ENCODE data around the gene ABCF3.

The ABCF3 gene

DNA sequence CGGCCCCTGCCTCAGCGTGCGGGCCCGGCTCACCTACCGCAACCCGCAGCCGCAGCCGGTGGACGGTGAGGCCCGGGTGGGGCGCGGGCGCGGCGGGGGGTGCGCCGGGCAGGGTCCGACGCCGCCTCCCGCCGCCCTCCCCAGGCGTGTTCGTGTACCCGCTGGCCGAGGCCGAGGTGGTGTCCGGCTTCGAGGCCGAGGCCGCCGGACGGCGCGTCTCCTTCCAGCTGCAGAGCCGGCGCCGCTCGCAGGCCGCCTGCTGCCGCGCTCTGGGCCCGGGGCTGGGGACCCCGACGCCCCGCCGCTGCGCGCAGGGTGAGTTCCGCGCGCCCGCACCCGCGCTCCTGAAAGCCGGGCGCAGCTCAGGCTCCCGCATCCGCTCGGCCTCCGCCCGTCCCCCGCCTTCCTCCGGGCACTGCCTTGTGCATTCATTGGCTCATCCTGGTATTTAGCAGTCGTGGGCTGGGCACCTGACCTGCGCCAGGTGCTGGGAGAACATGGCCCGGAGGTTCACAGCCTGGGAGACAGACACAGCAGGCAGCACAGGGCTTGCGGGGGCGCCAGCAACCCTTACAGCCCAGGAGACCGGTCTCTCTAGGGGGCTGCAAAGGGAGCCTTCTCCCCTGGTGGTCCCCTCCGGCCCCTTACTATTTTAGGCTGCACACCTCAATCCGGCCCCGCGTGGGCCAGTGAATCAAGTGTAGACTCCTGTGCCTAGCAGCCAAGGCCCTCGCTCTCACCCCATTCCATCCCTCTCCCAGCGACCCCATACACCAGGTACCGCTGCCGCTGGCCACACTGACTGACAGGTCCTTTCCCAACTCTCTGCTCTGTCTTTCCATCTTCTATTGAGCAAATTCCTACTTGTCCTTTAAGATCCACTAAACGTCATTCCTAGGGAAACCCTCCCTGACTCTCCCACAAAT, 44.9 kb downstream of the ABCF3 start:
- DNase-seq (ENCODE audit: low spot score) = no peak

DNA sequence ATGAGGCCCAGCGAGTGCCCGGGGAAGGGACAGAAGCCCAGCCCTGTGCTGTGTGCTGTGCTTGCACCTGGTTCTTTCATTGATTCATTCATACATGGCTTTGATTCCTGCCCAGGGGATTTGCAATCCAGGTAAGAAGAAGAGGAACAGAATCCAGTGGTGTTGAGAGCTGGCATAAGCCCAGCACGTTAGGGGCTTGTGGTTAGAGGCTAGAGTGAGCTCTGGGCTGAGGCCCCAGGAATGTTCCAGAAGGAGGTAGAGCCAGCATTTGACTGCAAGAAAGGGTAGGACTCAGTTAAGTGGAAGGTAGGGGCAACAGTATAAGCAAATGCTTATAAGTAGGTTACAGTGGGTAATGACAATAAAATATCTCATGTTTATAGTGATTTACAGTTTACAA, 45.7 kb downstream of the ABCF3 start:
- FAIRE-seq = no peak
- no peak for DNase-seq (ENCODE audit: low spot score)

More for the DNA sequence above, 44.9 kb downstream of the ABCF3 start:
- no peak for FAIRE-seq

DNA sequence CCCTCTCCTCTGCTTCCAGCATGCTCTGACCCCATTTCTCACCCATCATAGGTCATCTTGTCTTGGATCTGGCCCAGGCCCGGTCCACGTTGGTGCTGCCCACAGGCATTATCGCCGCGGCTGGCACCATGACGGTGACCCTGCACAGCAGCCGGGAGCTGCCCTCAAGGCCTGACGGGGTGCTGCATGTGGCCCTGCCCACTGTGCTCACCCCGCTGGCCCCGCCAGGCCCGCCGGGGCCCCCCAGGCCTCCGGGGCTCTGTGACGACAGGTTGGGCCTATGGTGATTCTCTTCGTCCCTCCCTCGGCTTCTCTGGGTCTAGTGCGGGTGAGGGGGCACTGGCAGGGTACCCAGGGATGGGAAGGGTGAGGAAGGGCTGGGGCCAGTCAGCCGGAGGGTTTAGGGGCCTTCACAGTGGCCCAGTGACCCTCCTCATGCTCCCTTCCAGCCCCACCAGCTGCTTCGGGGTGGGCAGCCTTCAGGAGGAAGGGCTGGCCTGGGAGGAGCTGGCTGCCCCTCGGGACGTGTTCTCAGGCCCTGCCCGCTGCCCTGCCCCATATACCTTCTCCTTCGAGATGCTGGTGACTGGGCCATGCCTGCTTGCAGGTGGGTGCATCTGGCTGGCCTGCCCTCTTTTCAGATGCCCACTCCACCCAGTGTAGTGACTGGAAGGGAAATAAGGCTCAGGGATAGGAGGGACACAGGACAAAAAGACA, 47.3 kb downstream of the ABCF3 start:
- no peak for DNase-seq (ENCODE audit: low spot score)
- FAIRE-seq = no peak

DNA sequence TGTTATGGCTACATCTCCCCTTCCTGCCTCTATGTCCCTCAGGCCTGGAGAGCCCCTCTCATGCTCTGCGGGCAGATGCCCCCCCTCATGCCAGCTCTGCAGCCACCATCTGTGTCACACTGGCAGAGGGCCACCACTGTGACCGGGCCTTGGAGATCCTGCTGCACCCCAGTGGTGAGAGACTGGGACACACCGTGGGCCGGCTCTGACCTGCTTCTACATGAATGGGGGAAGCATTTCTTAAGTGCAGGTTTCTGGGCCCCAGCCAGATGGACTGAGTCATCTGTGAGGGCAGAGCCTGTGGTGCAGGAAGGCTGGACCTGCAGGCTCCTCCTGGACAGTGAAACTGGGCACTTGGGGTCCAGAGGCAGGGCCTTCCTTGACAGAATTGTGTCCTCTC, 48.2 kb downstream of the ABCF3 start:
- DNase-seq (ENCODE audit: low spot score) = peak; percentile 88
- FAIRE-seq = no peak

DNA sequence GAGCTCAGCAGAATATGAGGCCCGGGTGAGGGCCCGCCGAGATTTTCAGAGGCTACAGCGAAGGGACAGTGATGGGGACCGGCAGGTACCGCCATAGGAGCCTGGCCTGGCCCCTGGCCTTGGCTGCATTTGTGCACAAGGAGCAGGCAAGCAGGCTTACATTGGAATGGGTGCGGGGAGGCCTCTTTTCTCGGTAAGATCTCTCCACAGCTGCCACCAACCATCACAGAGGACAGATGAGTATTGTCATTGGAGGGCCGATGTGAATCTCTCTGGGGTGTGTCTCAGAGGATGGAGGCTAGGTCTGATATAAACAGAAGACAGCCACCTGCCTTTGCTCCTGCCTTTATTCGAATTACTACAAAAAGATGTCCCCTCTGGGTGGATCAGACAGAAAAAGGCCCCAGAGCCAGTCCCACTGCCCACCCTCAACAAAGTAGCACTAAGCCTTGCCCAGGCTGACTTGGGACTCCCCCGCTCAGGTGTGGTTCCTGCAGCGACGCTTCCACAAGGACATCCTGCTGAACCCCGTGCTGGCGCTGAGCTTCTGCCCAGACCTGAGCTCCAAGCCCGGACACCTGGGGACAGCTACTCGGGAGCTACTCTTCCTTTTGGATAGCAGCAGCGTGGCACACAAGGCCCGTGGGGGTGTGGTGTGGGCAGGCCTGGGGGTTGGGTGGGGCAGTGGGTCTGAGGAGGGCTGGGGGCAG, 48.8 kb downstream of the ABCF3 start:
- no peak for FAIRE-seq

DNA sequence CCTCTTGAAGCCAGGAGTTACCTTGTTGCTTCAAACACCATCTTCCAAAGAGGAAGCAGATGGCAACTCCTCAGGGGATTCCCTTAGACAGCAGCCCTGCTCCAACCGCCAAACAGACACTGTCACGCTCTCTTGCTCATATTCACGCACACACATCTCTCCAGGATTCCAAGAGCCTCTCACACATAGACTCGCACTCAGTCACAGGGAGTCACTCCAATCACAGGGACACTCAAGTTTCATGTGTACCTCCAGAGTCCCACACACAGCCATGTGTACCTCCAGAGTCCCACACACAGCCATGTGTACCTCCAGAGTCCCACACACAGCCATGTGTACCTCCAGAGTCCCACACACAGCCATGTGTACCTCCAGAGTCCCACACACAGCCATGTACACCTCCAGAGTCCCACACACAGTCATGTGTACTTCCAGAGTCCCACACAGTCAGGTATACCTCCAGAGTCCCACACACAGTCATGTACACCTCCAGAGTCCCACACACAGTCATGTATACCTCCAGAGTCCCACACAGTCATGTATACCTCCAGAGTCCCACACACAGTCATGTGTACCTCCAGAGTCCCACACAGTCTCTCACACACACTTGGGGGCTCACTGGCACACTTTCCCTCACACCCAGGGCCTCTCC, 49.5 kb downstream of the ABCF3 start:
- DNase-seq (ENCODE audit: low spot score) = no peak
- no peak for FAIRE-seq

More for the DNA sequence above, 48.8 kb downstream of the ABCF3 start:
- no peak for DNase-seq (ENCODE audit: low spot score)

DNA sequence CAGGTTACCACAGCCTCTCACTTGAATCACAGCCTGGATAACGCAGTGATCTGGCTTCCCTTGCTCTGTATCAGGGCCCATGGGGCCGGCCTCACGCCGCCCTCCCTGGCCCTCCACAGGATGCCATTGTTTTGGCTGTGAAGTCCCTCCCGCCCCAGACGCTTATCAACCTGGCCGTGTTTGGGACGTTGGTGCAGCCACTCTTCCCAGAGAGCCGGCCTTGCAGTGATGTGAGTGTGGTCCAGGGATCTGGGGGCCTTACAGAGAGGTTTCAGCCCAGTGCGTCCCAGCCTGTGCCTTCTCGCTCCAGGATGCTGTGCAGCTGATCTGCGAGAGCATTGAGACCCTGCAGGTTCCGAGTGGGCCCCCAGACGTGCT, 50.0 kb downstream of the ABCF3 start:
- DNase-seq (ENCODE audit: low spot score) (no peak), FAIRE-seq (no peak)

DNA sequence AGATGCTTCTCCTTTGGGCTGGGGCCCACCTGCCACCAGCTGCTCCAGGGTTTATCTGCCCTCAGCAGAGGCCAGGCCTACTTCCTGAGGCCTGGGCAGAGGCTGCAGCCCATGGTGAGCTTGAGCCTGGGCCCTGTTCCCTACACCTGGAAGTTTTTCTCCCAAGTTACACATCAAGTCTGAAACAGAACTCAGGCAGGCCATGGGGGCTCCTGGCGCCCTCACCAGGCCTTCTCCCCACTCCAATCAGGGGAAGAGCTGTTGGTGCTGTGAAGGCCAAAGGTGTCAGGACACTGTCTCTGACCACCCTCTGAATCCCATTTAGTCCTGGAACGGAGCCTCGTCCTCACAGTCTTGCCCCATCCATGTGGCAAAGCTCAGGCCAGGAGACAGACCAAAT, 50.6 kb downstream of the ABCF3 start:
- DNase-seq (ENCODE audit: low spot score) (no peak), FAIRE-seq (no peak)

DNA sequence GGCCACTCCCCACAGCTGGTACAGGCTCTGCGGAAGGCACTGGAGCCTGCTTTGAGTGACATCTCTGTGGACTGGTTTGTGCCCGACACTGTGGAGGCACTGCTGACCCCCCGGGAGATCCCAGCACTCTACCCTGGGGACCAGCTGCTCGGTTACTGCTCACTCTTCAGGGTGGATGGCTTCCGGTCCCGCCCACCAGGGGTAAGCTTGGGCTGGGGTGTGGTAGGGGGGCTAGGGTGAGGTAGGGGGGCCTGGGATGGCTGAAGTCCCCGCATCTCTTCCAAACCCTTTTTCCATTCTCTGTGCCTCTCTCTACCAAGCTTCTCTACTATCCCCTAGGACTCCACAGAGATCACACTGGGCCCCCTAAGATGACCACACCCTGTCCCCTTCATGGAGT, 51.2 kb downstream of the ABCF3 start:
- FAIRE-seq = no peak
- DNase-seq (ENCODE audit: low spot score) = no peak

DNA sequence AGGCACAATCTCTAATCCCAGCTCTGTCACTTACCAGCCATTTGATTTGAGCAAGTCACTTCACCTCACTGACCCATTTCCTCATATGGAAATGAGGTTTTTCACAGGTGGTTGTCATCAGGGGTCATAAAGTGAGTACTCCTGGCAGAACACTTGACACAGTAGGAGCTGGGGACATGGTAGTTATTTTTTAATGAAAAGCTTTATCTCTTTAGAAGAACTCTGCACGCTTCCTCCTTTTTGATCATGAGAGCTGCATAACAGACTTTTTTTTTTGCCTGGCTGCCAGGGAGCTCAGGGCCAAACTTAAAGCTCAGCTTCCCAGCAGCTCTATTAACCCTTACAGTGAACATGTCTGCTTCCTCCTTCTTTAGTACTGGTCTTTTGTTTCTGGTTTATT, 51.8 kb downstream of the ABCF3 start:
- FAIRE-seq = no peak
- DNase-seq (ENCODE audit: low spot score) = no peak

DNA sequence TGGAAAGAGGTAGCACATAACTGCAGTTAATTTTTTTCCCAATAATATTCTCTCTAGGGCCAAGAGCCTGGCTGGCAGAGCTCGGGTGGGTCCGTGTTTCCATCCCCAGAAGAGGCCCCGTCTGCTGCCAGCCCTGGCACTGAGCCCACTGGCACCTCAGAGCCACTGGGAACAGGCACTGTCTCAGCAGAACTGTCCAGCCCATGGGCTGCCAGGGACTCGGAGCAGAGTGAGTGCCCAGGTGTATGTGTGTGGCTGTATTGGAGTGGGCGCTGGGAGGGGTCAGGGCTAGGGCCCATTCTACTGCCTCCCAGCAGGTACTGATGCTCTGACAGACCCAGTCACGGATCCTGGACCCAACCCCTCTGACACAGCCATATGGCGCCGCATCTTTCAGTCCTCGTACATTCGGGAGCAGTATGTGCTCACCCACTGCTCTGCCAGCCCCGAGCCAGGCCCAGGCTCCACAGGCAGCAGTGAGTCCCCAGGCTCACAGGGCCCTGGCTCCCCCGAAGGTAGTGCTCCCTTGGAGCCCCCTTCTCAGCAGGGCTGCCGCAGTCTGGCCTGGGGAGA, 52.3 kb downstream of the ABCF3 start:
- DNase-seq (ENCODE audit: low spot score) (no peak), FAIRE-seq (no peak)

DNA sequence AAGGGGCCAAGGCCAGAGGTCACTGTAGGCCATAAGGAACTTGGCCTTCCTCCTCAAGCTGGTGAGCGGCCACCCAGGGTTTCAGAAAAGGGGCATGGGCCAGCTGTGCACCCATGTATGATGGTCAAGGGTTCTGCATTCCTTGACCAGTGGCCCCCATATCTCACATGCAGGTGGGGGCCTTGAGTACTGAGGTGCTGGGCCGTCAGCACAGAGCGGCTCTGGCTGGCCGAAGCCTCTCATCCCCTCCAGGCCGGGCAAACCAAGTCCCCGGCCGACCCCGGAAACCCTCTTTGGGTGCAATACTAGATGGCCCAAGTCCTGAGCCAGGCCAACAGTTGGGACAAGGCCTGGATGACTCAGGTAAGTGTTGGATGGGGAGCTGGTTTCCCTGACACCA, 53.2 kb downstream of the ABCF3 start:
- DNase-seq (ENCODE audit: low spot score) (no peak), FAIRE-seq (no peak)

DNA sequence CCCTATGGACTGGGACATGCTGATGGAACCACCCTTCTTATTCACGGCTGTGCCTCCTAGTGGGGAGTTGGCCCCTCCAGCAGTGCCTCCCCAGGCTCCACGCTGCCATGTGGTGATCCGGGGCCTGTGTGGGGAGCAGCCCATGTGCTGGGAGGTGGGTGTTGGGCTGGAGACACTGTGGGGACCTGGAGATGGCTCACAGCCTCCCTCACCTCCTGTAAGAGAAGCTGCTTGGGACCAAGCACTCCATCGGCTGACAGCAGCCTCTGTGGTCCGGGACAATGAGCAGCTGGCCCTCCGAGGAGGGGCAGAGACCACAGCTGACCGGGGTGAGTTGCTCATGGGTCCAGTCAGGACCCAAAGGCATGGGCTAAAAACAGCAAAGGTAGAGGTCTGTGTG, 53.7 kb downstream of the ABCF3 start:
- DNase-seq (ENCODE audit: low spot score) = no peak
- no peak for FAIRE-seq

DNA sequence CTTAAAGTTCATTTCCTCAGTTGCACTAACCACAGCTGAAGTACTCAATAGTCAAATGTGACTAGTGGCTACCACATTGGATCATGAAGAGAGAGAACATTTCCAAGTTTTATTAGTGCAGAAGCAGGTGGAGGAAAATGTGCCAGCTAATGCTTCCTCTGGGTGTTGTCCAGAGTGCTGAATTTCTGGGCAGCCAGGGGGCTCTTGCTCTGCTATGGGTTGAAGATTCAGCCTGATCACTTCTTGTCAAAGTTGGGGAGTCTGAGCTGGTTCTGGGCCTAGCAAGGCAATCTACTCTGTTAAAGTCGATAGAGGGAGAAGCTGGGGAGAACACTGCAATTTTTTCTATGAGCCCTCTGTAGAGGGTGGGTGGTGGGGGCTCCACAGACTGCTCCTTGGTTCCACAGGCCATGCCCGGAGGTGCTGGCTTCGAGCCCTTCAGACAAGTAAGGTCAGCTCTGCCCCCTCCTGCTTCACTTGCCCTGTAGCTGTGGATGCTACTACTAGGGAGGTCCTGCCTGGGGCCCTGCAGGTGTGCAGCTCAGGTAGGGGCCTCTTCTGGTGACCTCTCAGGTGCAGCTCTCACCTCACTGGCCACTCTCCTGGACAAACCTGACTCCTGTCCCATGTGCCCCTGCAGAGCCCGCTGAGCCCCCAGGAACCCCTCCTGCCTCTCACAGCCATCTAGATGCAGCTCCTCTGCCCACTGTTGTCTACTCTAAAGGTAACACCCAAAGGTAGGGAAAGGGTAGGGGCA, 54.6 kb downstream of the ABCF3 start:
- no peak for FAIRE-seq
- DNase-seq (ENCODE audit: low spot score) = no peak

DNA sequence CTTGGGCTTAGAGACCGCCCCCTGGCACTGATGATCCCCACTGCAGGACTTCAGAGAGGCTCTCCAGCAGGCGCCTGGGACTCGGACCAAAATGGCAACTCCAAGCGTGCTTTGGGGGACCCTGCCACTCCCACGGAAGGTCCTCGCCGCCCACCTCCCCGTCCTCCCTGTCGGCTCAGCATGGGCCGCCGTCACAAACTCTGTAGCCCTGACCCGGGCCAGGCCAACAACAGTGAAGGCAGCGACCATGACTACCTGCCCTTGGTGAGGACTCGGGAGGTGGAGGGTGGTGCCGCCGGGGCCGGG, 55.1 kb downstream of the ABCF3 start:
- no peak for DNase-seq (ENCODE audit: low spot score)
- no peak for FAIRE-seq

DNA sequence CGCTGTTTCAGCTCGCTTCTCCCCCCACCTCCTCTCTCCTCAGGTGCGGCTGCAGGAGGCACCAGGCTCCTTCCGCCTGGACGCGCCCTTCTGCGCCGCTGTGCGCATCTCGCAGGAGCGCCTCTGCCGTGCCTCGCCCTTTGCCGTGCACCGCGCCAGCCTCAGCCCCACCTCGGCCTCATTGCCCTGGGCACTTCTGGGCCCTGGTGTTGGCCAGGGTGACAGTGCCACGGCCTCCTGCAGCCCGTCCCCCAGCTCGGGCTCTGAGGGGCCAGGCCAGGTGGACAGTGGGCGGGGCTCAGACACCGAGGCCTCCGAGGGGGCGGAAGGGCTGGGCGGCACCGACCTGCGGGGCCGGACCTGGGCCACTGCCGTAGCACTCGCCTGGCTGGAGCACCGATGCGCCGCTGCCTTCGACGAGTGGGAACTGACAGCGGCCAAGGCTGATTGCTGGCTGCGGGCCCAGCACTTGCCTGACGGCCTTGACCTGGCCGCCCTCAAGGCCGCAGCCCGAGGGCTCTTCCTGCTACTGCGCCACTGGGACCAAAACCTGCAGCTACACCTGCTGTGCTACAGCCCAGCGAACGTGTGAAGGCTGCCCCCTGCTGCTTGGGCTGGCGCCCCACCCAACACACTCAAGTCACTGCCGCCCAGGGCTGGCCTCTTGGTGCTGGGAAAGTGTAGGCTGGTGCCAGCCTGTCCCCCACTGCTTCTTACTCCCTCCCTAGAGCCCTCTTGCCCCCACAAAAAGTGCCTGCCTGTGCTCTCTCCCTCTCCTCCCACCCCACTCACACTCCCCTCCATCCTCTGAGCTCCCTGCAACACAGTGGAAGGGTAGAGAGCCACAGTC, 55.7 kb downstream of the ABCF3 start:
- DNase-seq (ENCODE audit: low spot score) = no peak
- no peak for FAIRE-seq

DNA sequence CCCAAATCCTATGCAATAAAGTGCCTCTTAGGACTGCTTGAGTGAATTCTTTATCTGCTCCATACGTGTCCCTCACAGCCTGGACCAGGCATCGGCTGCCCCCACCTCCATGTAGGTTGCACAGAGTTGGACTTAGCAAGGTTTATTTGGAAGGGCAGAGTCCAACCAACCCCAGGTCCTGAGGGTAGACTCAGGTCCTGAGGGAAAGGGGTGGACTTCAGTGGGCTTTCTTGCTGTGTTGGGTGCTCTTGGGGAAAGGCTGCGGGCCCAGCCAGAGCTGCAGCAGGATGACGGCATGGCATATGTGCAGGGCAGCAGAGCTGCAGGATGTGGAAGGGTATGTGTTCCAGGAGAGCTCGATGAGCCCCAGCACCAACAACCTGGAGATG, 56.3 kb downstream of the ABCF3 start:
- no peak for FAIRE-seq

More for the DNA sequence above, 56.3 kb downstream of the ABCF3 start:
- DNase-seq (ENCODE audit: low spot score) = no peak
